ENCODE results near the gene UCMA. TPM values are rescaled to one million over a fixed set of nuclear protein-coding genes. Genes with fewer than 3 reads are reported as not detected.
"Not testable (repeated sequence)": the region's sequence is repeated elsewhere in the genome, so short reads cannot be mapped to it uniquely, and the experiment has no call there.

The UCMA gene
- total RNA-seq, 1 experiment from 2014 or later: 1.0 TPM

GRCh38 chr10:13242260-13242659, 8.1 kb upstream of the UCMA start:
- ATAC-seq; DNase-seq (ENCODE audit: low spot score); H3K4me1 Mint-ChIP-seq; H3K27me3 Mint-ChIP-seq (ENCODE audit: low read depth); H3K36me3 Mint-ChIP-seq; H3K27ac Mint-ChIP-seq; POLR2A ChIA-PET; CTCF ChIA-PET; H3K4me3 Mint-ChIP-seq; H3K9me3 Mint-ChIP-seq: not testable (repeated sequence)
- TF ChIP-seq HMGA2 (CRISPR knock-in tag; IDR thresholded peaks at IDR 0.05): peak; percentile 43; the same call in 1 of the 2 replicates

DNA sequence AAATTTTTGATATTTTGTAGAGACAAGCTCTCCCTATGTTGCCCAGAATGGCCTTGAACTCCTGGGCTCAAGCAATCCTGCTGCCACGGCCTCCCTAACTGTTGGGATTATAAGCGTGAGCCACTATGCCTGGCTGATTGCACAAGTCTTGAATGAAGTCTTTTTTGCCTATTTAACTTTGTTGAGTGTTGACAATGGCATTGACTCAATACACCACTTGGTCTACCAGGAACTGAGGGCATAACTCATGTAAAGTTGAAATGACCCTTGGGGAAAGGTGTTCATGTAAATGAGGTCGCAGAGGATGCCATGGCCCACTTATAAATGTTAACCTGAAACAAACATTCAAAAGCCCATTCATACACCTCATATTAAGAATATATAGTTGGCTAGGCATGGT, 7.4 kb upstream of the UCMA start:
- no peak for TF ChIP-seq TCF7 (CRISPR knock-in tag; IDR thresholded peaks at IDR 0.05; ENCODE audit: low read depth)
- TF ChIP-seq HMGA2 (CRISPR knock-in tag; IDR thresholded peaks at IDR 0.05): no peak
- TF ChIP-seq RELA (CRISPR knock-in tag; IDR thresholded peaks at IDR 0.05; ENCODE audit: borderline replicate concordance): no peak
- TF ChIP-seq GABPB1 (CRISPR knock-in tag; IDR thresholded peaks at IDR 0.05): no peak
- no peak for TF ChIP-seq E2F4 (CRISPR knock-in tag; IDR thresholded peaks at IDR 0.05; ENCODE audit: borderline replicate concordance, low read depth)
- no peak for TF ChIP-seq OVOL2 (CRISPR knock-in tag; IDR thresholded peaks at IDR 0.05; ENCODE audit: borderline replicate concordance)
- TF ChIP-seq IRF2 (CRISPR knock-in tag; IDR thresholded peaks at IDR 0.05; ENCODE audit: borderline replicate concordance, low read depth): no peak
- TF ChIP-seq MYBL2 (CRISPR knock-in tag; IDR thresholded peaks at IDR 0.05): no peak
- no peak for TF ChIP-seq ATF1 (CRISPR knock-in tag; IDR thresholded peaks at IDR 0.05)
- no peak for TF ChIP-seq FOXJ3 (CRISPR knock-in tag; IDR thresholded peaks at IDR 0.05; ENCODE audit: borderline replicate concordance)
- no peak for TF ChIP-seq PRRX2 (CRISPR knock-in tag; IDR thresholded peaks at IDR 0.05)
- TF ChIP-seq EMX1 (CRISPR knock-in tag; IDR thresholded peaks at IDR 0.05): no peak
- no peak for TF ChIP-seq ZNF219 (CRISPR knock-in tag; IDR thresholded peaks at IDR 0.05; ENCODE audit: borderline replicate concordance)
- CTCF ChIA-PET: no interaction called here
- no peak overlapping the region for H3K27ac Mint-ChIP-seq

GRCh38 chr10:13239923-13240322, 5.7 kb upstream of the UCMA start:
- ATAC-seq (no peak), DNase-seq (ENCODE audit: low spot score) (no peak)
- no peaks in the 10 kb centered on the region for H3K36me3 Mint-ChIP-seq
- H3K4me3 Mint-ChIP-seq: no peak overlapping the region
- ChIA-PET CTCF (no interaction called here), POLR2A (no interaction called here)
- TF ChIP-seq TCF7 (CRISPR knock-in tag; IDR thresholded peaks at IDR 0.05; ENCODE audit: low read depth) (no peak), CREB1 (CRISPR knock-in tag; IDR thresholded peaks at IDR 0.05) (no peak), CREM (CRISPR knock-in tag; IDR thresholded peaks at IDR 0.05) (no peak), ZNF416 (CRISPR knock-in tag; IDR thresholded peaks at IDR 0.05) (no peak), PRRX2 (CRISPR knock-in tag; IDR thresholded peaks at IDR 0.05) (no peak), MYBL2 (CRISPR knock-in tag; IDR thresholded peaks at IDR 0.05) (no peak)
- TF ChIP-seq, protein P1, sequence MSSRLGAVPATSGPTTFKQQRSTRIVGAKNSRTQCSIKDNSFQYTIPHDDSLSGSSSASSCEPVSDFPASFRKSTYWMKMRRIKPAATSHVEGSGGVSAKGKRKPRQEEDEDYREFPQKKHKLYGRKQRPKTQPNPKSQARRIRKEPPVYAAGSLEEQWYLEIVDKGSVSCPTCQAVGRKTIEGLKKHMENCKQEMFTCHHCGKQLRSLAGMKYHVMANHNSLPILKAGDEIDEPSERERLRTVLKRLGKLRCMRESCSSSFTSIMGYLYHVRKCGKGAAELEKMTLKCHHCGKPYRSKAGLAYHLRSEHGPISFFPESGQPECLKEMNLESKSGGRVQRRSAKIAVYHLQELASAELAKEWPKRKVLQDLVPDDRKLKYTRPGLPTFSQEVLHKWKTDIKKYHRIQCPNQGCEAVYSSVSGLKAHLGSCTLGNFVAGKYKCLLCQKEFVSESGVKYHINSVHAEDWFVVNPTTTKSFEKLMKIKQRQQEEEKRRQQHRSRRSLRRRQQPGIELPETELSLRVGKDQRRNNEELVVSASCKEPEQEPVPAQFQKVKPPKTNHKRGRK (CRISPR knock-in tag; IDR thresholded peaks at IDR 0.05; ENCODE audit: borderline replicate concordance): no peak
- TF ChIP-seq, protein P2, sequence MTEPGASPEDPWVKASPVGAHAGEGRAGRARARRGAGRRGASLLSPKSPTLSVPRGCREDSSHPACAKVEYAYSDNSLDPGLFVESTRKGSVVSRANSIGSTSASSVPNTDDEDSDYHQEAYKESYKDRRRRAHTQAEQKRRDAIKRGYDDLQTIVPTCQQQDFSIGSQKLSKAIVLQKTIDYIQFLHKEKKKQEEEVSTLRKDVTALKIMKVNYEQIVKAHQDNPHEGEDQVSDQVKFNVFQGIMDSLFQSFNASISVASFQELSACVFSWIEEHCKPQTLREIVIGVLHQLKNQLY (CRISPR knock-in tag; IDR thresholded peaks at IDR 0.05): no peak
- TF ChIP-seq, protein P3, sequence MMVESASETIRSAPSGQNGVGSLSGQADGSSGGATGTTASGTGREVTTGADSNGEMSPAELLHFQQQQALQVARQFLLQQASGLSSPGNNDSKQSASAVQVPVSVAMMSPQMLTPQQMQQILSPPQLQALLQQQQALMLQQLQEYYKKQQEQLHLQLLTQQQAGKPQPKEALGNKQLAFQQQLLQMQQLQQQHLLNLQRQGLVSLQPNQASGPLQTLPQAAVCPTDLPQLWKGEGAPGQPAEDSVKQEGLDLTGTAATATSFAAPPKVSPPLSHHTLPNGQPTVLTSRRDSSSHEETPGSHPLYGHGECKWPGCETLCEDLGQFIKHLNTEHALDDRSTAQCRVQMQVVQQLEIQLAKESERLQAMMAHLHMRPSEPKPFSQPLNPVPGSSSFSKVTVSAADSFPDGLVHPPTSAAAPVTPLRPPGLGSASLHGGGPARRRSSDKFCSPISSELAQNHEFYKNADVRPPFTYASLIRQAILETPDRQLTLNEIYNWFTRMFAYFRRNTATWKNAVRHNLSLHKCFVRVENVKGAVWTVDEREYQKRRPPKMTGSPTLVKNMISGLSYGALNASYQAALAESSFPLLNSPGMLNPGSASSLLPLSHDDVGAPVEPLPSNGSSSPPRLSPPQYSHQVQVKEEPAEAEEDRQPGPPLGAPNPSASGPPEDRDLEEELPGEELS (CRISPR knock-in tag; IDR thresholded peaks at IDR 0.05): no peak
- no peaks in the 10 kb centered on the region for H3K9me3 Mint-ChIP-seq
- H3K27me3 Mint-ChIP-seq (ENCODE audit: low read depth): no peaks in the 10 kb centered on the region
- no peaks in the 10 kb centered on the region for H3K4me1 Mint-ChIP-seq
- no peak overlapping the region for H3K27ac Mint-ChIP-seq

More for the DNA sequence above, 7.4 kb upstream of the UCMA start:
- Mint-ChIP-seq H3K4me3 (no peak overlapping the region), H3K27me3 (ENCODE audit: low read depth) (no peaks in the 10 kb centered on the region), H3K9me3 (peaks cover 4% of the 10 kb centered on the region; the same call in 1 of the 2 replicates), H3K4me1 (no peaks in the 10 kb centered on the region), H3K36me3 (no peaks in the 10 kb centered on the region)
- POLR2A ChIA-PET: no interaction called here
- ATAC-seq: no peak
- no peak for DNase-seq (ENCODE audit: low spot score)
